SK-N-MC (cell line): Measurements from ENCODE around the gene BTAF1.

Experiments used
- DNase-seq: peaks from one replicate; pipeline ENCODE4 v3.0.0-alpha.2; 2011; ENCODE audit warnings: low read depth, low spot score
- H3K27ac ChIP-seq: fragments of 200-600 bp; sonication (generic); 2 replicates; pipeline ENCODE4 v1.5.1; 2016; ENCODE audit warnings: mixed run types
- H3K36me3 ChIP-seq: fragments of 200-600 bp; sonication (generic); 2 replicates; pipeline ENCODE4 v1.6.1; 2017; ENCODE audit warnings: antibody characterized with exemption, low read length, mixed read lengths; ENCODE audit not compliant: insufficient read depth
- H3K4me3 ChIP-seq: fragments of 200-600 bp; sonication (generic); 2 replicates; pipeline ENCODE4 v1.5.1; 2016
- H3K9ac ChIP-seq: fragments of 200-600 bp; sonication (generic); 2 replicates; pipeline ENCODE4 v1.8.0; 2017; ENCODE audit warnings: mixed run types, mixed read lengths; ENCODE audit not compliant: insufficient read length
- H3K9me3 ChIP-seq: fragments of 200-600 bp; sonication (generic); 2 replicates; pipeline ENCODE4 v1.6.1; 2017; ENCODE audit warnings: low read depth, mild to moderate bottlenecking, antibody characterized with exemption, low read length, moderate library complexity, mixed read lengths
- EZH2 ChIP-seq: fragments of 200-600 bp; sonication (generic); IDR thresholded peaks from one replicate; pipeline ENCODE4 v1.6.1; 2017; ENCODE audit warnings: antibody characterized with exemption
- FOXP2 ChIP-seq: optimal IDR thresholded peaks from 2 replicates; pipeline ENCODE3; 2011; ENCODE audit warnings: mild to moderate bottlenecking, moderate library complexity; ENCODE audit not compliant: insufficient read depth; ENCODE audit errors: extremely low read length, control extremely low read depth
- POLR2AphosphoS5 ChIP-seq: IDR thresholded peaks from 2 replicates; pipeline ENCODE4 v1.6.1; 2012; ENCODE audit warnings: mild to moderate bottlenecking, low read depth, low read length, borderline replicate concordance

The BTAF1 gene

DNA sequence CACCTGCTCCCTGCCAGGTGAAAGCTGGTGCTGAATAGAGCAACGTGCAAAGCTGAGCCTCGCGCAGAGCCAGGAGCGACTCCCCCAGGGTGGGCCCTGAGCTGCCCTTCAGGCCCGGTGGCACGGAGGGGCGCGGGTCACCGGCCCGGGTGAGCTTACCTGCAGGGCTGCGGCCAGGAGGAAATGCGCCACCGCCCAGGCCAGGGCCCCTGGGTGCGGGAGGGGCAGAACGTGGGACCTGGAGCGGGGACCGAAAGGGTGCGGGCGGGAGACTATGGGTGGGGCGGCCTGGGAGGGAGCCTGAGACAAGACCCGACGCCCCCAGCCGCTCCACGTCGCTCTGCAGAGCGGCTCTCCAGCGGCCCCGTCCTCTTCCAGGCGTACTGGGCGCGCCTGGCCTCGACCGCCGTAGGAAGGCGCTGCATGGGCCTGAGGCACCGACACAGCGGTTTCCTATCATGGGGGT is 122.1 kb downstream of the BTAF1 start:
- Histone ChIP-seq H3K9me3 (no peaks in the 10 kb centered on the region), H3K4me3 (no peak overlapping the region), H3K9ac (no peak overlapping the region), H3K27ac (no peak overlapping the region), H3K36me3 (no peaks in the 10 kb centered on the region)
- TF ChIP-seq FOXP2 (no peak), EZH2 (no peak), POLR2AphosphoS5 (no peak)
- no peak for DNase-seq

DNA sequence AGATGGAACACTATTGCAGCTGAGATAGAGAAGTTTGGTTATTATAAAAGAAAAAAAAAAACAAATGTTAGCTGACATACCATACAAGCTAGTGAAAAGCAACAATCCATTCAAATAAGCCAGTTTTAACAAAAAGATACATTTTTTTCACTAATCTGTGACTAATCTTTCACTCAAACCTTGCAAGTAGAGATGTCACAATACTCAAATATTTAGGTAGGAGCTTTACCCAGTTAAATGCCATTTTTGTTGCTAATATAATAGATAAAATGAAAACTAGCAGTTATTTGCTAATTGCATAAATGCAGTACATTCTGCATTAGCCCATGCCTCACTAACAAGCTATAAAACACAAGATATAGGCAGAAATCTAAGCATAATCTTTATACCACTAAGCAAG is 123.6 kb downstream of the BTAF1 start:
- H3K27ac ChIP-seq: no peak overlapping the region
- no peaks in the 10 kb centered on the region for H3K9me3 ChIP-seq
- H3K4me3 ChIP-seq: no peak overlapping the region
- TF ChIP-seq EZH2 (no peak), FOXP2 (no peak), POLR2AphosphoS5 (no peak)
- DNase-seq: no peak
- H3K9ac ChIP-seq: no peak overlapping the region
- H3K36me3 ChIP-seq: no peaks in the 10 kb centered on the region

DNA sequence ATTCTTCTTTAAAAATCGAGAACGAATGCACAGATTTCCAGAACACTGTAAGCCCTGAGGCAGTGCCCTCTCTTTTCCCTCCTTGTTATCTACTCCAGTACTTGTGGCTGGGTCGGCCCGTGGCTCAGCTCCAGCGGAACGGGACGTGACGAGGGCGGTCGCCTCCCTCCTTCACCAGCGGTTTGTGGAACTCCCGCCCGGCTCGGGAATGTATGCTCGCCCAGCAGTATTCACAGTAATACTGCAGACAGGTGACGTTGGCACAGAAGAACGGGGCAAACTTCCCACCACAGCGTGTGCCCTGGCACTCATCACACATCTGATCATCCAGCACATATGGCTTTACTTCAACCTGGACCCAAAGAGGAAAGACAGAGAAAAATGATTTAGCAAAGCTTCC is 128.5 kb downstream of the BTAF1 start:
- H3K4me3 ChIP-seq: no peak overlapping the region
- no peak for TF ChIP-seq FOXP2
- TF ChIP-seq POLR2AphosphoS5: no peak
- TF ChIP-seq EZH2: no peak
- no peaks in the 10 kb centered on the region for H3K9me3 ChIP-seq
- H3K27ac ChIP-seq: no peak overlapping the region
- H3K9ac ChIP-seq: no peak overlapping the region
- DNase-seq: no peak
- no peaks in the 10 kb centered on the region for H3K36me3 ChIP-seq

DNA sequence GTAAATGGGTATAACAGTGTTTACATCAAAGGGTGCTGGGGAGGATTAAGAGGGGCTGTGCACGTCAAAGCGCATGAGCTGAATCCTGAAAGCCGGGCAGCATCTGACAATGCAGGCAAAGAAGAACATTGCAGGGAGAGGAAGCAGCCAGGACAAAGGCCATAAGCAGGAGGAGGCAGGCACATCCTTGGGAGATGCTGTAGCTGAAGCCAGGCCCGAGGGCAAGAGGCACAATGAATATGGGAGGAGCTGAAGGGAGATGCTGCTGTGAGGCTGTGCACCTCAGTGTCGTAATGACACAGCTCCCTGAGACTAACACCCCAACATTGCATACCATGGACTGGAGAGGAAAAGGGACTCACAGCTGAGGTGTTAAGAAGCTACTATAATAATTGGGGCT is 129.2 kb downstream of the BTAF1 start:
- H3K9ac ChIP-seq: no peak overlapping the region
- no peaks in the 10 kb centered on the region for H3K9me3 ChIP-seq
- H3K4me3 ChIP-seq: no peak overlapping the region
- H3K36me3 ChIP-seq: no peaks in the 10 kb centered on the region
- no peak for TF ChIP-seq POLR2AphosphoS5
- TF ChIP-seq EZH2: no peak
- TF ChIP-seq FOXP2: no peak
- DNase-seq: no peak
- no peak overlapping the region for H3K27ac ChIP-seq

DNA sequence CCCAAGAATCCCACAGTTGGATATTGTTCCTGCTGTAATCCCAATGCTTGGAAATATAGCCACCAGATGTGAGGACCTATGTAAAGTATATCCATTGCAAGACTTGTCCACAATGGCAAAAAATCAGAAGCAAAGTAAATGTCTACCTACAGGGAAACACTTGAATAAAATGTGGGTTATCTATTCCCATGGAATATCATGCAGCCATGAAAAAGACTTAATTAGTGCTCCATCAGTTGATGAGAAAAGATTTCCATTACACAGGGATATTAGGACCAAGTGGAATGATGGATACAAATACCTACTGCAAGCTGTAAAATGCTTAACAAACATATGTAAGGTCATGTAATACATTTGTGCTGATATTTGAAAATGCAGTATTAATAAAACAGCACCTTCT is 131.2 kb downstream of the BTAF1 start:
- Histone ChIP-seq H3K27ac (no peak overlapping the region), H3K9ac (no peak overlapping the region), H3K9me3 (no peaks in the 10 kb centered on the region), H3K36me3 (no peaks in the 10 kb centered on the region), H3K4me3 (no peak overlapping the region)
- TF ChIP-seq POLR2AphosphoS5 (no peak), EZH2 (no peak), FOXP2 (no peak)
- no peak for DNase-seq

DNA sequence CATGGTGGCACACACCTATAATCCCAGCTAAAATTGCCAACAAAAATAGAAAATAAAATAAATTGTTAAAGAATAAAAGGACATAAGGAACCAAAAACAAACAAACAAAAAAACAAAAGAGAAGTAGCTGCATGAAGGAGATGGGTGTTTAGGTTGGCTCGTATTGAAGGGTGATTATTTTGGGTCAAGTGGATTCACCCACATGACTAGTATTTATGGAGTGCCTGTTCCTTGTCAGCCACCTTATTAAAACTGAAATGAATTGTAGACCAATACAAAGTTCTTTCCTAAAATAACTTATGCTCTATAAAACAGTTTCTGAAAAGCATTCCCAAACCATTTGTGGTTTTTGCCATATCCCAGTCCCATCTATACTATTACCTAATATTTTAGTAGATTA is 138.7 kb downstream of the BTAF1 start:
- H3K27ac ChIP-seq: no peak overlapping the region
- TF ChIP-seq FOXP2: no peak
- no peak for TF ChIP-seq POLR2AphosphoS5
- TF ChIP-seq EZH2: no peak

DNA sequence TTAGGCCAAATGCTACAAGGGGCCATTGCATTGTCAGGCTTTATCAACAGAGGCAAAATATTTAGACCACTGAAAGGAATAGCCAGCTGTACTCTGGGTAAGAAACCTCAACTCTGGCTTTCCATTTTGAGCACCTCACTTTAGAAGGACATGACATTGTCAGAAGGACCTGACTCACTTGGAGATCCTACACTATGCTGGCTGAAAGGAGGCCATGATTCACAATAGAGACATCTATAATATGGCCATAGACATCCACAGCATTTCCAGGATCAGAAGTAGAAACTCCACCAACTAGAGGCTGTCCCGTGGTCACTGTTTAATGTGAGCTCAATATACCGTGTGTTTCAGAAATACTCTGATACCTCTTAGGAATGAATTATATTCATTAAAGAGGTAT is 140.9 kb downstream of the BTAF1 start:
- no peak for DNase-seq
- H3K9ac ChIP-seq: no peak overlapping the region
- TF ChIP-seq EZH2: no peak
- no peak for TF ChIP-seq FOXP2
- no peak for TF ChIP-seq POLR2AphosphoS5
- no peak overlapping the region for H3K27ac ChIP-seq
- H3K36me3 ChIP-seq: no peaks in the 10 kb centered on the region
- no peaks in the 10 kb centered on the region for H3K9me3 ChIP-seq
- H3K4me3 ChIP-seq: no peak overlapping the region

More for the DNA sequence above, 138.7 kb downstream of the BTAF1 start:
- no peaks in the 10 kb centered on the region for H3K36me3 ChIP-seq
- H3K9ac ChIP-seq: no peak overlapping the region
- H3K9me3 ChIP-seq: no peaks in the 10 kb centered on the region
- DNase-seq: no peak
- H3K4me3 ChIP-seq: no peak overlapping the region

DNA sequence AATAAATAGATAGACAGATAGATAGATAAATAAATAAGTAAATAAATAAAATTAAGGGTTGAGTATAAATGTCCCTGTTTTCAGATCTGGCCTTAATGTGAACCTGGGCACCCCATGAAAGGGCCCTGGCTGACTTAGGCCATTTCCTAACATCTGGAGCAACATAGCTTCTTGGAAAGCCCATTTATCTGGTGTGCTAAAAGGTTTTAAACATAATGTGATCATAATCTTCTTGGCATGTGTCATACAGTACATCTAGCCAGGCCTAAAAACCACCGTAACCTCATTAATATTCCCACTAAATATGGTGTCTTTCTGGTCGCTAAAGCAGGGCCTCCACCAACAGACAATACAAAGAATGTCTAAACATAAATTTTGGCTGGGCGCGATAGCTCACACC is 142.8 kb downstream of the BTAF1 start:
- no peak overlapping the region for H3K27ac ChIP-seq
- H3K36me3 ChIP-seq: no peaks in the 10 kb centered on the region
- H3K9ac ChIP-seq: no peak overlapping the region
- DNase-seq: no peak
- TF ChIP-seq POLR2AphosphoS5 (no peak), FOXP2 (no peak), EZH2 (no peak)
- no peak overlapping the region for H3K4me3 ChIP-seq
- H3K9me3 ChIP-seq: no peaks in the 10 kb centered on the region

DNA sequence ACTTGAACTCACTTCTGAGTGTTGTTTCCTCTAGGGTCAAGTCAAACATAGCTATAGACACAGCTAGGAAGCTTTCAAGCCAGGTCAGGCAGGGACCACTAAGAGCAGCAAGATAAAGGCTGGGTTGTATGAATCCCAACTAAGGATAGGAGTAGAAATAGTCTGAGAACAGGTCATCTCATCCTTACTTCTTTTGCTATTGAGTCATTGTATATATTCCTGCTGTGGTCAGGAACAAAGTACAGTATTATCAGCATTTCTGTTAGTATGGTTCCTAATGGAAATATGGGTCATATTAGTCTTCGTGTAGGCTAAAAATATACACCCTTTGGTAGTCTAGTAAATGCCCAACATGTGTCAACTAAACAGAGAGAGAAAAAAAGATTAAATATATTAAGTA is 145.3 kb downstream of the BTAF1 start:
- Histone ChIP-seq H3K9me3 (no peaks in the 10 kb centered on the region), H3K27ac (no peak overlapping the region), H3K36me3 (no peaks in the 10 kb centered on the region), H3K4me3 (no peak overlapping the region), H3K9ac (no peak overlapping the region)
- DNase-seq: no peak
- no peak for TF ChIP-seq EZH2
- TF ChIP-seq FOXP2: no peak
- no peak for TF ChIP-seq POLR2AphosphoS5
